Keratinocyte (primary cell): ENCODE measurements around the gene LSG1.

Experiments used
- EZH2 ChIP-seq: IDR thresholded peaks from one replicate; pipeline ENCODE4 v1.6.1; 2012; ENCODE audit warnings: inconsistent platforms, mild to moderate bottlenecking, low read length, moderate library complexity
- TF ChIP-seq, protein P1 (sequence below), 3 experiments: IDR thresholded peaks in 1 of 3; conservative IDR thresholded peaks in 1 of 3; optimal IDR thresholded peaks in 1 of 3; 2 replicates in 2 of 3; 3 replicates in 1 of 3; pipeline versions ENCODE3 to v1.5.1; 2011; ENCODE audit warnings: low read length in 3 of 3, mild to moderate bottlenecking in 3 of 3, moderate library complexity in 2 of 3, control low read depth in 1 of 3, inconsistent platforms in 1 of 3; ENCODE audit not compliant: insufficient read depth in 2 of 3; ENCODE audit errors: extremely low read depth in 1 of 3

DNA sequence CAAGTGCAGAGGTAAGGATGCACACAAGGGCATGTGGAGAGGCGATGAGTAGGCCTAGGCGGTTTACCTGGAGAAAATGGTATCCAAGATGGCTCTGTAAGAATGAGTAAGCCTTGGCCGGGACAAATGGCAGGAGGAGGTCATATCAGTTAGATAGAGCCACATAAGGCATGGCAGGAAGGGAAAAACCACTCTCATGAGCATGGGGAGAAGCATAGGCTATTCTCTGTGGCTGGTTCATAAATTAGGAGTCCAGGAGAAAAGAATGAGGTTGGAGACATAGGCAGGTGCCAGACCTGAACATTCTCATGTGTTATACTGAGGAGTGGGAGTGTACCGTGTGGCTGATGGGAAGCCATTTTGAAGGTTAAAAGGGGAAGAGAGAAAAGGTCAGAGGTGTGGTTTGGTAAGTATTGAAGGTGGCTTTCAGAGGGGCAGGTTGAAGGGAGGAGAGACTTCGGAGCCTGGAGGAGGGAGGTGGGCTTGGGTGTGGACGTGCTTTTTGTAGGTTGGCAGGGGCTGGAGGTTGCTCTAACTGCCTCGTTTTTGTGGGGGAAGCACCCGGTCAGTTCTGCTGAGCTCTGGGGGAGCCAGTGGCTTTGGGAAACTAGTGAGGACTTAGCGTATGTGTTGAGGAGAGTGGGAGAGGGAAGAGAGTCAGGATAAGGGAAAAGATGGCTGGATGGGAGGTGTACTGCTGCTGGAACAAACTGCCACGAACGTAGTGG, 9.1 kb upstream of the LSG1 start:
- TF ChIP-seq, protein P1, sequence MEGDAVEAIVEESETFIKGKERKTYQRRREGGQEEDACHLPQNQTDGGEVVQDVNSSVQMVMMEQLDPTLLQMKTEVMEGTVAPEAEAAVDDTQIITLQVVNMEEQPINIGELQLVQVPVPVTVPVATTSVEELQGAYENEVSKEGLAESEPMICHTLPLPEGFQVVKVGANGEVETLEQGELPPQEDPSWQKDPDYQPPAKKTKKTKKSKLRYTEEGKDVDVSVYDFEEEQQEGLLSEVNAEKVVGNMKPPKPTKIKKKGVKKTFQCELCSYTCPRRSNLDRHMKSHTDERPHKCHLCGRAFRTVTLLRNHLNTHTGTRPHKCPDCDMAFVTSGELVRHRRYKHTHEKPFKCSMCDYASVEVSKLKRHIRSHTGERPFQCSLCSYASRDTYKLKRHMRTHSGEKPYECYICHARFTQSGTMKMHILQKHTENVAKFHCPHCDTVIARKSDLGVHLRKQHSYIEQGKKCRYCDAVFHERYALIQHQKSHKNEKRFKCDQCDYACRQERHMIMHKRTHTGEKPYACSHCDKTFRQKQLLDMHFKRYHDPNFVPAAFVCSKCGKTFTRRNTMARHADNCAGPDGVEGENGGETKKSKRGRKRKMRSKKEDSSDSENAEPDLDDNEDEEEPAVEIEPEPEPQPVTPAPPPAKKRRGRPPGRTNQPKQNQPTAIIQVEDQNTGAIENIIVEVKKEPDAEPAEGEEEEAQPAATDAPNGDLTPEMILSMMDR (optimal IDR thresholded peaks at IDR 0.05 in 1 of 3, IDR thresholded peaks at IDR 0.05 in 1 of 3, conservative IDR thresholded peaks at IDR 0.05 in 1 of 3; ENCODE audit: extremely low read depth in 1 of 3, insufficient read depth in 2 of 3, low read length in 3 of 3): no peak
- no peak for TF ChIP-seq EZH2
